Measurements from ENCODE around the gene CXCL12. TPM values are rescaled to one million over a fixed set of nuclear protein-coding genes. Genes with fewer than 3 reads are reported as not detected.
A peak's percentile ranks its signal among the peaks of the same experiment; 100 is the strongest.

CXCL12 gene
- total and polyA plus RNA-seq, 2 experiments from 2014 or later, result 341 to 609 TPM

GRCh38 chr10:44382981-44383748 is 1.7 kb downstream of the CXCL12 start:
- Histone ChIP-seq H3K9me3 (ENCODE audit: low read depth) (no peaks in the 10 kb centered on the region), H3K36me3 (ENCODE audit: low read depth) (peaks cover 19% of the 10 kb centered on the region; the same call in 1 of the 2 replicates), H3K27ac (peak overlapping the region; percentile 45), H2AFZ (peak overlapping the region; percentile 80), H3K27me3 (replicated peaks; ENCODE audit: insufficient read depth) (no peaks in the 10 kb centered on the region), H4K20me1 (ENCODE audit: insufficient read depth) (no peaks in the 10 kb centered on the region), H3K4me1 (ENCODE audit: insufficient read depth) (peaks cover 9% of the 10 kb centered on the region), H3K79me2 (ENCODE audit: insufficient read depth) (peaks cover 70% of the 10 kb centered on the region), H3K4me3 (peak overlapping the region; percentile 83), H3F3A (ENCODE audit: insufficient read depth) (peaks cover 25% of the 10 kb centered on the region), H3K9me2 (ENCODE audit: insufficient read depth) (no peaks in the 10 kb centered on the region), H3K4me2 (ENCODE audit: unreplicated experiment) (peak overlapping the region; percentile 97), H3K9ac (peak overlapping the region; percentile 80)
- TF ChIP-seq EZH2 (IDR thresholded peaks at IDR 0.05; ENCODE audit: insufficient read depth, poor library complexity, severe bottlenecking) (no peak), EZH2phosphoT487 (IDR thresholded peaks at IDR 0.05; ENCODE audit: insufficient read depth, low read depth) (no peak)
- 2 to 4% methylated on average over 14 to 15 of the region's 15 CpGs for WGBS, 2 experiments (ENCODE audit: low coverage in 1 of 2, low lambda C conversion rate in 2 of 2, missing lambda C conversion rate in 2 of 2)
- peak; percentile 31 for DNase-seq
- in situ Hi-C loops (cut with MboI), result loop anchor here (5.0 to 10.0 kb wide), 4 partner anchors 198 to 711 kb away; no protein-coding TSS in a partner anchor

GRCh38 chr10:44382131-44382858 is 2.6 kb downstream of the CXCL12 start:
- peaks cover 79% of the 10 kb centered on the region for H3K79me2 ChIP-seq (ENCODE audit: insufficient read depth)

GRCh38 chr10:44380829-44381600 is 3.9 kb downstream of the CXCL12 start:
- H3K4me3 ChIP-seq, result peak overlapping the region; percentile 83; the same call in 1 of the 2 replicates
- no peaks in the 10 kb centered on the region for H3K27me3 ChIP-seq (replicated peaks; ENCODE audit: insufficient read depth)
- TF ChIP-seq EZH2phosphoT487 (IDR thresholded peaks at IDR 0.05; ENCODE audit: insufficient read depth, low read depth), result no peak
- H3F3A ChIP-seq (ENCODE audit: insufficient read depth), result peaks cover 43% of the 10 kb centered on the region
- peaks cover 92% of the 10 kb centered on the region for H3K79me2 ChIP-seq (ENCODE audit: insufficient read depth)
- no peaks in the 10 kb centered on the region for H3K9me3 ChIP-seq (ENCODE audit: low read depth)
- in situ Hi-C loops (cut with MboI), result loop anchor here (5.0 to 10.0 kb wide), 4 partner anchors 196 to 709 kb away; no protein-coding TSS in a partner anchor
- H3K9ac ChIP-seq, result no peak overlapping the region
- H3K27ac ChIP-seq, result no peak overlapping the region
- peaks cover 35% of the 10 kb centered on the region for H3K36me3 ChIP-seq (ENCODE audit: low read depth)
- H4K20me1 ChIP-seq (ENCODE audit: insufficient read depth), result no peaks in the 10 kb centered on the region
- no peaks in the 10 kb centered on the region for H3K9me2 ChIP-seq (ENCODE audit: insufficient read depth)
- H2AFZ ChIP-seq, result no peak overlapping the region
- WGBS, 2 experiments (ENCODE audit: low coverage in 1 of 2, low lambda C conversion rate in 2 of 2, missing lambda C conversion rate in 2 of 2), result 73 to 74% methylated on average over 8 of the region's 8 CpGs
- DNase-seq, result no peak
- H3K4me2 ChIP-seq (ENCODE audit: unreplicated experiment), result no peak overlapping the region
- peaks cover 9% of the 10 kb centered on the region for H3K4me1 ChIP-seq (ENCODE audit: insufficient read depth)

More at GRCh38 chr10:44382131-44382858, 2.6 kb downstream of the CXCL12 start:
- peaks cover 24% of the 10 kb centered on the region for H3K36me3 ChIP-seq (ENCODE audit: low read depth)
- no peaks in the 10 kb centered on the region for H4K20me1 ChIP-seq (ENCODE audit: insufficient read depth)
- H3K9ac ChIP-seq, result peak overlapping the region; percentile 80
- H2AFZ ChIP-seq, result peak overlapping the region; percentile 80
- H3K9me3 ChIP-seq (ENCODE audit: low read depth), result no peaks in the 10 kb centered on the region
- DNase-seq, result peak; percentile 73
- H3K27ac ChIP-seq, result peak overlapping the region; percentile 45; the same call in 1 of the 2 replicates
- H3K4me1 ChIP-seq (ENCODE audit: insufficient read depth), result peaks cover 9% of the 10 kb centered on the region
- H3K4me3 ChIP-seq, result peak overlapping the region; percentile 83
- H3K4me2 ChIP-seq (ENCODE audit: unreplicated experiment), result peak overlapping the region; percentile 97
- WGBS, 2 experiments (ENCODE audit: low coverage in 1 of 2, low lambda C conversion rate in 2 of 2, missing lambda C conversion rate in 2 of 2), result 9 to 13% methylated on average over 7 to 10 of the region's 10 CpGs
- H3K9me2 ChIP-seq (ENCODE audit: insufficient read depth), result no peaks in the 10 kb centered on the region
- no peaks in the 10 kb centered on the region for H3K27me3 ChIP-seq (replicated peaks; ENCODE audit: insufficient read depth)
- in situ Hi-C loops (cut with MboI), result loop anchor here (5.0 to 10.0 kb wide), 4 partner anchors 197 to 710 kb away; no protein-coding TSS in a partner anchor
- H3F3A ChIP-seq (ENCODE audit: insufficient read depth), result peaks cover 31% of the 10 kb centered on the region
- no peak for TF ChIP-seq EZH2phosphoT487 (IDR thresholded peaks at IDR 0.05; ENCODE audit: insufficient read depth, low read depth)
- TF ChIP-seq EZH2 (IDR thresholded peaks at IDR 0.05; ENCODE audit: insufficient read depth, poor library complexity, severe bottlenecking), result no peak

- Histone ChIP-seq H3K27ac (no peak overlapping the region), H3K4me1 (ENCODE audit: insufficient read depth) (peaks cover 9% of the 10 kb centered on the region), H3F3A (ENCODE audit: insufficient read depth) (peaks cover 51% of the 10 kb centered on the region), H3K9ac (no peak overlapping the region), H3K9me2 (ENCODE audit: insufficient read depth) (no peaks in the 10 kb centered on the region), H3K4me3 (no peak overlapping the region), H3K27me3 (replicated peaks; ENCODE audit: insufficient read depth) (no peaks in the 10 kb centered on the region), H4K20me1 (ENCODE audit: insufficient read depth) (no peaks in the 10 kb centered on the region), H2AFZ (no peak overlapping the region), H3K9me3 (ENCODE audit: low read depth) (no peaks in the 10 kb centered on the region), H3K4me2 (ENCODE audit: unreplicated experiment) (no peak overlapping the region), H3K36me3 (ENCODE audit: low read depth) (peaks cover 42% of the 10 kb centered on the region), H3K79me2 (ENCODE audit: insufficient read depth) (peaks cover 94% of the 10 kb centered on the region)
- TF ChIP-seq EZH2phosphoT487 (IDR thresholded peaks at IDR 0.05; ENCODE audit: insufficient read depth, low read depth), result no peak
- TF ChIP-seq EZH2 (IDR thresholded peaks at IDR 0.05; ENCODE audit: insufficient read depth, poor library complexity, severe bottlenecking), result no peak
- no peak for DNase-seq
- in situ Hi-C loops (cut with MboI), result loop anchor here (5.0 to 10.0 kb wide), 4 partner anchors 195 to 708 kb away; no protein-coding TSS in a partner anchor
- WGBS, 2 experiments (ENCODE audit: low coverage in 1 of 2, low lambda C conversion rate in 2 of 2, missing lambda C conversion rate in 2 of 2), result 38 to 41% methylated on average over 4 of the region's 4 CpGs
These were observed 5.0 kb downstream of the CXCL12 start for GRCh38 chr10:44379907-44380306.
